ENCODE results near the gene CBX7.
A peak's percentile ranks its signal among the peaks of the same experiment; 100 is the strongest.
"Not testable (repeated sequence)": the region's sequence is repeated elsewhere in the genome, so short reads cannot be mapped to it uniquely, and the experiment has no call there.

Gene CBX7

GRCh38 chr22:39166547-39166946, 14.1 kb upstream of the CBX7 start:
- Histone ChIP-seq H3K27me3 (ENCODE audit: insufficient read depth, low read depth, severe bottlenecking) (no peaks in the 10 kb centered on the region), H3K36me3 (no peaks in the 10 kb centered on the region), H3K4me3 (ENCODE audit: low read depth, low read length) (no peak overlapping the region), H3K9me3 (ENCODE audit: severe bottlenecking) (peaks cover 3% of the 10 kb centered on the region), H3K27ac (no peak overlapping the region)
- DNase-seq = no peak
- no peak for TF ChIP-seq CTCF (IDR thresholded peaks at IDR 0.05; ENCODE audit: low read depth, low read length)

- not testable (repeated sequence) for H3K9me3 ChIP-seq (ENCODE audit: severe bottlenecking); DNase-seq; H3K27me3 ChIP-seq (ENCODE audit: insufficient read depth, low read depth, severe bottlenecking); H3K36me3 ChIP-seq; H3K4me3 ChIP-seq (ENCODE audit: low read depth, low read length); H3K27ac ChIP-seq
Measured at GRCh38 chr22:39156093-39156492, 3.6 kb upstream of the CBX7 start.

- TF ChIP-seq CTCF (IDR thresholded peaks at IDR 0.05; ENCODE audit: low read depth, low read length) = no peak
- DNase-seq = no peak
- H3K4me3 ChIP-seq (ENCODE audit: low read depth, low read length) = no peak overlapping the region
- H3K27ac ChIP-seq = no peak overlapping the region
- no peaks in the 10 kb centered on the region for H3K36me3 ChIP-seq
- no peaks in the 10 kb centered on the region for H3K9me3 ChIP-seq (ENCODE audit: severe bottlenecking)
- no peaks in the 10 kb centered on the region for H3K27me3 ChIP-seq (ENCODE audit: insufficient read depth, low read depth, severe bottlenecking)
Measured at GRCh38 chr22:39155421-39155820, 2.9 kb upstream of the CBX7 start.

GRCh38 chr22:39153220-39153717, 789 bp upstream of the CBX7 start:
- Histone ChIP-seq H3K9me3 (ENCODE audit: severe bottlenecking) (no peaks in the 10 kb centered on the region), H3K27me3 (ENCODE audit: insufficient read depth, low read depth, severe bottlenecking) (no peaks in the 10 kb centered on the region), H3K36me3 (peaks cover 7% of the 10 kb centered on the region), H3K27ac (peak overlapping the region; percentile 90), H3K4me3 (ENCODE audit: low read depth, low read length) (peak overlapping the region; percentile 53)
- no peak for TF ChIP-seq CTCF (IDR thresholded peaks at IDR 0.05; ENCODE audit: low read depth, low read length)
- DNase-seq = no peak

GRCh38 chr22:39152024-39152510, 413 bp downstream of the CBX7 start:
- peak overlapping the region; percentile 66 for H3K27ac ChIP-seq
- no peak for DNase-seq

GRCh38 chr22:39151329-39151975, 1.0 kb downstream of the CBX7 start:
- no peak overlapping the region for H3K27ac ChIP-seq
- H3K36me3 ChIP-seq = peaks cover 7% of the 10 kb centered on the region
- DNase-seq = no peak
- no peaks in the 10 kb centered on the region for H3K9me3 ChIP-seq (ENCODE audit: severe bottlenecking)
- H3K27me3 ChIP-seq (ENCODE audit: insufficient read depth, low read depth, severe bottlenecking) = no peaks in the 10 kb centered on the region
- peak overlapping the region; percentile 76 for H3K4me3 ChIP-seq (ENCODE audit: low read depth, low read length)
- no peak for TF ChIP-seq CTCF (IDR thresholded peaks at IDR 0.05; ENCODE audit: low read depth, low read length)

More at GRCh38 chr22:39152024-39152510, 413 bp downstream of the CBX7 start:
- peaks cover 7% of the 10 kb centered on the region for H3K36me3 ChIP-seq
- peak overlapping the region; percentile 76 for H3K4me3 ChIP-seq (ENCODE audit: low read depth, low read length)
- H3K27me3 ChIP-seq (ENCODE audit: insufficient read depth, low read depth, severe bottlenecking) = no peaks in the 10 kb centered on the region
- no peak for TF ChIP-seq CTCF (IDR thresholded peaks at IDR 0.05; ENCODE audit: low read depth, low read length)
- no peaks in the 10 kb centered on the region for H3K9me3 ChIP-seq (ENCODE audit: severe bottlenecking)

All from WERI-Rb-1 (cell line).